ENCODE measurements around the gene PRPS1.

- TF ChIP-seq CTCF (IDR thresholded peaks at IDR 0.05) (peak; percentile 43 to 67 (median 66)), POLR2A (IDR thresholded peaks at IDR 0.05) (no peak)
Measured at GRCh38 chrX:107659768-107660167, 31.5 kb downstream of the PRPS1 start.

All from breast epithelium (tissue), 3 donors.